ENCODE data around the gene NR2F1. TPM values are rescaled to one million over a fixed set of nuclear protein-coding genes. Genes with fewer than 3 reads are reported as not detected.
"Not testable (repeated sequence)": the region's sequence is repeated elsewhere in the genome, so short reads cannot be mapped to it uniquely, and the experiment has no call there.

The NR2F1 gene
- 31.2 TPM for total RNA-seq

DNA sequence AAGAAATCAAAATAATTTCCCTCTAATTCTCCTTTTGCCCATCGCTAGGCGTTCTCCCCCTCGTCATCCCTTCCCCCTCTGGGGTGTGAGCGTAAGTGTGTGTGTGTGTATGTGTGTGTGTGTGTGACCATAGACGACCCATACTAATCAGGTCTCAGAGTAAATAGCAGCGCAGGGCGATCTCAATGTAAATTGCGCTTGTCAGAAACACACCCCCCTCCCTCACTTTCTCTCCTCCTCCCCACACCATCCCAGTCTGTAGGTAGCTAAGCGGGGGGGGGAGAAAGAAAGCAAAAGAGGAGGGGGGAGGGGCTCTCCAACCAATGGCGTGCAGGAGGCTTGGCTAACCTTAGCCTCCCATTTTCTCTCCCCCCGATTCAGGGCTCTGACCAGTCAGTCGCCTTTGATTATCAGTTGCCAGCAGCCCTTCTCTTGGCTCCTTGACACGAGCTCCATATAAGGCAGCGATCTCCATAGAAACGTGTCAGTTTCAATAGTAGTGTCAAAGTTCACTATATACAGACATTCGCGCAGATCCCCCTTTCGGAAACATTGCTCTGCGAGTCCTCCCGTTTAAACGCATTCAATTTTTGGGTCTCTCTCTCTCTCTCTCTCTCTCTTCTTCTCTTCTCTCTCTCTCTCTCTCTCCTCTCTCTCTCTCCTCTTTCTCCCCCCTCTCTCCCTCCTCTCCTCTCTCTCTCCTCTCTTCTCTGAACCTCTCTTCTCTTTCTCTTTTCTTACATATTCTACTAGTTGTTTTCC is at the start of gene NR2F1:
TSS of gene NR2F1 (plus strand) at position 546 of the 762 bp plus-strand sequence. CDS start 1,802 bp downstream, outside the sequence.
- peak; percentile 94 for DNase-seq

DNA sequence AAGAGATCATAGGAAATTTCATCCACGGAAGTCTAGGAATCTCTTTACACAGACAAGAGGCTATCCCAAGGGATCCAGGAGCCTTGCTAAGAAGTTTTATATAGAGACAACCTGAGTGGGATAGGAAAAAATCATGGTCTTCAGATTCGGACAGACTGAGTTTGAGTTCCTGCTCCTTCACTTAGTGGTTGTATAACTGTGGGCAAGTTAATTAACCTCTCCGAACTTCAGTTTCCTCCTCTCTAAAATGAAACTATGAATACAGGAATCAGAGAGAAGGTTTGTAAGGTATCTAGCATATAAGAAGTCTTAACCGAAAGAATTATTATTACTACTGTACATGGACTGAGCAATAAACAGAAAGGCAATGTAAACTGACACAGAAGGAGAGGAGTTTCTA is 37.1 kb upstream of the NR2F1 start:
- DNase-seq: no peak

DNA sequence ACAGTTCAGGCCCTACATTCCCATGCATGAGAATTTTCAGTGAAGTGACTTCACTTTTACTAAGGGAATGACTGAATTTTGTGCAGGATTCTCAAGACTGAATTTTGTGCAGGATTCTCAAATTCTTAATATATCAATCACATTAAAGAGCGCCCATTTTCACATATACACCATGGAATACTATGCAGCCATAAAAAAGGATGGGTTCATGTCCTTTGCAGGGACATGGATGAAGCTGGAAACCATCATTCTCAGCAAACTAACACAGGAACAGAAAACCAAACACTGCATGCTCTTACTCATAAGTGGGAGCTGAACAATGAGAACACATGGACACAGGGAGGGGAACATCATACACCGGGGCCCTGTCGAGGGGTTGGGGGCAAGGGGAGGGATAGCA is 33.4 kb upstream of the NR2F1 start:
- DNase-seq: not testable (repeated sequence)

- no peak for DNase-seq
Observed at GRCh38 chr5:93557021-93557604, 25.9 kb upstream of the NR2F1 start.

GRCh38 chr5:93566091-93566490 is 16.9 kb upstream of the NR2F1 start:
- peak; percentile 5 for DNase-seq

DNA sequence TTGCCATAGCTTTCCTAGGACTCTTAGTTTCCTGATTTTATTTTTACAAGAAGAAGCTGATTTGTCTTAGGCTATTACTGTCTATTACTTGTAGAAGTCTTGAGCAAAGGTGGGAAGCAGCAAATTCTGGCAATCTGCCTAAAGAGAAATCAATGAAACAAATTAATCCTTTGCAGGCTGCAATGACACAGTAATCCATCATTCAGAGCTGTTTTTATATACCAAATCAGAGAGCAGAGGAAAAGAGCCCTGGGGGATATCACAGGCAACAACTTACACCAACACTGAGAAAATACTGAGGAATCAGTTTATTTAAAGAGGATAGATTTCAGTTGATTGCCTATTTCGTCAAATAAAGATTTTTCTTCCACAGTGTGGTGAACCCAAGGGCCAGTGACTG is 15.6 kb upstream of the NR2F1 start:
- peak; percentile 15 for DNase-seq

GRCh38 chr5:93569300-93570160 is 13.5 kb upstream of the NR2F1 start:
- DNase-seq: peak; percentile 91

DNA sequence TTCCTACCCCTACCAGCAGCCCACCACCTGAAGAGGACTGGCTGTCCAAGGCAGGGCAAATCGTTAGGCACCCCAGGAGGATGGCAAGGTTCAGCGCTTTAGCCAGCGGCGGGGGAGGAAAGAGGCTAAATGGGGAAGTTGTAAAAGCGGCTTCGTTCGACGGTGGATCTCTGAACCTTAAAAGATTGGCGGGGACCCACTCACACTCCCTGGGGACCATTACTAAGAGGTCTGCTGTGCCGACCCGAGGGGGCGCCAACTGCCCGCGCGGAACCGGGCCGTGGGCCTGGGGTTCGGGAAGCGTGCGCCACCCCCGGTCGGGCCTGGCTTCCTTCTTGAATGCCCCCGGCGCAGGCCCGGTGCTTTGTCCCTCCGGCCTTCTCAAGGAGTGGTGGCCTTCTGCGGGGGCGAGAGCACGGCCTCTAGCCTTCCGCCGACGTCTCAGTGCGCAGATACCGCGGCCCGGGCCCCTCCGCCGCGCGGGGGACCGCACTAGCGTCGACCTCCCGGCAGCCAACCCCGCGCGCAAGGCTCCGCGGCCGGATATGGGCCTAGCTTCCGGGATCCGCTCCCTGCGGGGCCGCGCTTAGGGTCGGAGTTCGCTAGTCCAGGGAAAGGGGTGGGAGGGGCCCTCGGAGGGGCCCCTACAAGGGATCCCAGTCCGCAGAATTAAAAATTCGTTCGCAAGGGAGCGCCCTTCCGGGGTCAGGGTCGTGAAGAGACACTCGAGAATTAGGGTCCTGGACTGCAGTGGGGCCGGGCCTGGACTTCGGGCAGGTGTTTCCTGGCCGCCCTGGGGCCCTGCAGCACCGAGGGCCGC is 12.5 kb upstream of the NR2F1 start:
- DNase-seq: peak; percentile 37

DNA sequence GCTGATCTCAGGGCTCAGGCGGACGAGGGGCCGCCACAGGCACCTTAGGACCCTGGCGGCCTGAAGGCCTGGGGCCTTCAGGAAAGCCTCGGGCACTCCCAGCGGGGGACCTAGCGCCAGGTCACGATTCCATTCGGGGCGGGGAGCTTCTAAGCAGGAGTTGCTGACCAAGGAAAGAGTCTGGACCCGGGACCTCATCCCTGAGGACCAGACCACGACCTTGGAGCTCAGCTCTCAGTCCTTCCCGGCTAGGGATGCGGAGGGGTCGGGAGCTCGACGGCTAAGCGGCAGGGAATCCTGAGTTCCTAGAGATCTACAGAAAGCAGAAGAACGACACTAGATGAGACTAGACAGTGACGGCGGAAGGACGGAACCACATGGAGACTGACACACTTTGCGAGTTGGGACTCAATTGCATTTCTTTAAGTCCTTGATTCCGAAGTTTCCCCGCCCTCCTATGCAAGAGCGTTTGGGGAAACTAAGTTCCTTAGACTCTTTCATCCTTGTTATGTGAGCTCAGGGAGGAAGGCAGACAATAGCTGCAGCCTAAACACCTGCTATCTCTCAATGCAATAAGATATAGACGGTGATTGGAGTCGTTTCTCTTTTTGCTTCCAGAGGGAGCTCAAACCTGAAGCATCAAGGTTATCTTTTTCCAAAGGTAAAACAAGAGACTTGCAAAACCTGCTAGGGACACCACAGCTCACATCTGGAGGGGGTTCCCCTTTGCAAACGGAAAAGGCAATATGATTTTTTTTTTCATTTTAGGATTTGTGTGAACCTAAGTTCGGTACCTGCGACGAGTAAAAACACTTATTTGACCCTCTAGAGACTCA is 11.7 kb upstream of the NR2F1 start:
- DNase-seq: peak; percentile 24

DNA sequence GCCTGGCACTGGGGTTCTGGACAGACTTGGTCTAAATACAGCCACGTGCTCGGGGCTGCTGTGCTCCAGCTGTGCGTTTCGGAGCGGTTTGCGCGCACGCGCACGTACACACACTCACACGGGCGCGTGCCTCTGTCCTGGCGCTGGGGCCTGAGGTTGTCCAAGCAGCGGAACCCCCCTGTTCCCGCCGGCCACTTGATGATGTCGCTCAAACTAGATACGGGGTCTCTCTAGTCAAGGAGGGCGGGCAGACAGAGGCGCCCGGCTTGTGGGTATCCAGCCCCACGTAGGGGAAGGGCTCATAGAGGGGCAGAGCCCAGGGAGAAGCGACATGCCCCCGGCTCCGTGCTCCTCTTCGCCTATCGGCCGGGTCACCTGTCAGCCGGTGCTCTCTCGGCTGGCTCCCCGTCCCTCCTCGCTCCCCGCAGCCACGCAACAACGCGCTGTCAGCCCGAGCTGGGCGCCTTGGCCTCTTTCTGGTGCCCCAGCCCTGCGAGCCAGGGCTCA is 10.9 kb upstream of the NR2F1 start:
- peak; percentile 60 for DNase-seq

DNA sequence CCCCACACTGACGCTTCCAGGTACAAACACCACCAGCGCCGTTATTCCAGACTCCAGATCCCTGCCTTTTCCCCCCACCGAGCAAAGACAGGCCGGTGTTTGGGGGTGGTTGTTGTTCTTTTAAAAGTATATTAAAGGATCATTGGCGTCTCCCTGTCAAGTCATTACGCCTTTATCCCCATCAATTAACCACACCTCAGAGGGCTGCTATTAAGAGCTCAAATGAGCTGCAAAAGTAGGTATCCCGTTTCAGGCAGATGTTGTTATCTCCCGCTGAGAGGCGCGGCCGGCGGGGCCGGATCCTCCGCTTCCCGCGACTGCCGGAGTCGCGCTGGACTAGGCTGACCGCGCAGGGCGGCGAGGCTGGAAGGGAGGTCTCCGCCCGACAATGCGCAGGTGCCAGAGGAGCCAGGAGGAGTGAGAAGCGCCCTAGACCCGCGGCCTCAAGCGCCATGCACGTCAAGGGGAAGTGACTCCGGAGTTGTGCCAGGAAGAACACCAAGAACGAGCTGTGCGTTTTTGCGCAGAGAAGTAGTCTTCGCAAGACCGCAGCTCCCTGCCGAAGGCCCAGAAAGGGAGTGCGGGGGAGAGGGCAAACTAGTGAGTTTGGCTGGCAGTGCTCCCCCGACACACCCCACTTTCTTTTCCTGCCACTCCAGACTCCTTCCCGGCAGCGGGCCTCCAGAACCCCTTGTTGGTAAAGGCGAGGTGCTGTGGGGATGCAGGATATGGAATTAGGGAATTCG is 10.2 kb upstream of the NR2F1 start:
- peak; percentile 43 for DNase-seq

- DNase-seq: peak; percentile 29
Observed at GRCh38 chr5:93573354-93574351, 9.4 kb upstream of the NR2F1 start.

- peak; percentile 57 for DNase-seq
Observed at GRCh38 chr5:93574491-93575305, 8.3 kb upstream of the NR2F1 start.

GRCh38 chr5:93575461-93576414 is 7.3 kb upstream of the NR2F1 start:
- peak; percentile 32 for DNase-seq

- DNase-seq: peak; percentile 16
Observed at GRCh38 chr5:93576994-93577853, 5.8 kb upstream of the NR2F1 start.

Data from tongue (tissue), 2 donors.